COR-L47 (cell line): ENCODE measurements around the gene ELAVL2.

Experiments used
- DNase-seq: peaks from one replicate; lab custom pipeline; 2025; lab: John Stamatoyannopoulos, UW

The ELAVL2 gene

DNA sequence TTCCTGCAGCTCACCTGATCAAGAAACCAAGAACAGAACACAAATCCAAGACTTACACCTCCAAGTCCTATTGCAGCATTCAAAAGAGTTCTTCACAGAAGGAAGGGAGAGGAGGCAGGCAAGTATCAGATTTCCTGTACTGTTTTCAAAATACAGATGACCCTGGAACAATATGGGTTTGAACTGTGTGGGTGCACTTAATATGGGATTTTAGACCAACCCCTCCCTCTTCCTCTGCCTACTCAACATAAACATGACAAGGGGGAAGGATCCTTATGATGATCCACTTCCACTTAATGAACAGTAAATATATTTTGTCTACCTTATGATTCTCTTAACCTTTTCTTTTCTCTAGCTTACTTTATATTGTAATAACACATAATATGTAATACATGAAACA is 104.6 kb downstream of the ELAVL2 start:
- DNase-seq: no peak

DNA sequence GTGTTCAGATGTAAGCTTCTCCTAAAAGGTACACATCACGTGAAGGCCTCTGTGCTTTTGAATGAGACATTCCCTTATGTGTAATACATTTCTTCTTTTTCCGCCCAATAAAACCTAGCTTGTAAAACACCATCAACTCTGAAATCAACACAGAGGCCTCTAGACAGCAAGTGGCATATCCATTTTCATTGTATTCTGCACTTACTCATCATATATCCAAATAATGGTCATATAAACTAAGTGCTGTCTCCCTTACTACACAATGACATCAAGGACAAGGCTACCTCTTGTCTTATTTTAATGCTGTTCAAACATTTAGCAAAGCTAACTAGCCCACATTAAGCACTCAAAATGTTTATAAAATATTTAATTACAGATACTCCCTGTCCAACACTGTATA is 108.5 kb downstream of the ELAVL2 start:
- no peak for DNase-seq

DNA sequence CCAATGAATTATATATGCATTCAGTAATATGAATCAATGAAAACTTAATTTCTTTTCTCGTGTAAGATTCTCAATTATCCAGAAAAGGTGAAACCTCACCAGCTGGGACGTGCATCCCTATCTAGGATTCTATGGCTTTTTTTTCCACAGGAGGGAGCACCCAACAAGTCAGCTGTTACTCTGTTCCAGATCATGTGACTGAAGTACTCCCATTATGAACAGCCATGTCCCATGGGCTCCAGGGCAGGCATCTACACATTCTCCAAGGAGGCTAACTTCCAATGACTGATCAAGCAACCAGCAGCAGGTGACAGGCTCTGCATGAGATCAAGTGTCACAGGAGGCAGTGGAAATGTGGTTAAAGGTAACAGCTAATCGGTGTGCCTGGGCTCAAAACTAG is 118.8 kb downstream of the ELAVL2 start:
- DNase-seq: no peak

DNA sequence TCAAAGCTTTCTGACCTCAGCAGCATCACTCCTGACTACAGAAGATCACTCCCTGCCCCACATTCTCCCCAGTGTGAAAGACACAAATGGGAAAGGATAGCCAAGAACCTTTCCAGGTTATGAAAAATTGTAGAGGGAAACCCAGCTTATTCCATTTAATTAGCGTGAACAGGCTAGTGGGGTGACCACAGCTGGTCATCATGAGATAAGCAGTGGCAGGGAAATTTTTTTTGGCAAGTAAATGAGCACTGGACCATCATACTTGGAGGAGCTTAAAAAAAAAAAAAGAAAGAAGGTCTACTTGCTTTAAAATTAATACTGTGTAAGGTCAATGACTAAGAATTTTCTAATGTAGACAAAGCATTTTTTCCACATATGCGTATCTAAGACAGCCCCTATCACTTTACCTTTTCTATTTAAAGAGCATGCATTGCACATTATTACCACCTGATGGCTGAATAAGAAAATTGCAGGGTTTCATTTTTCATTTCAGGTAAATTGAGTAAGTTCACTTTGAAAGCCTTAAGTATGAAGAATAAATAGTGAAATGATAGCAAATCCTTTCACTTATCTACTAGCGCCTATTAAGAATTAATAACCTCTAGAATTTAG is 123.6 kb downstream of the ELAVL2 start:
- no peak for DNase-seq

DNA sequence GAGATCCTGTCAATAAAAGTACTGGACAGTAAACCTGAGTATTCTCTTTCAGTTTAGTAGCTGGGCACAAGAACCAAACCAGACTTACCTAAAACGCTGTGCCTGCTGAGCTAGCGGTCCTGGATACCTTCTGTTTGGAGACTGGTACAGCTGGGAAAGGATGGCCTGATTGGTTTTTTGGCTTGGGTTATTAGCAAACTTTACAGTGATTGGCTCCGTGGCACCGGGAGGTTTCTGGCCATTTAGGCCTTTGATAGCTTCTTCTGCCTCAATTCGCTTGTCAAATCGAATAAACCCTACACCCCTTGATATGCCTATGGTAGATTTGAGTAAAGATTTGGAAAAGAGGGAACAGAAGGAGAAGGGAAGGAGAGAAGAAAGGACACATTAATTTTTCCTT is 124.7 kb downstream of the ELAVL2 start:
- no peak for DNase-seq

DNA sequence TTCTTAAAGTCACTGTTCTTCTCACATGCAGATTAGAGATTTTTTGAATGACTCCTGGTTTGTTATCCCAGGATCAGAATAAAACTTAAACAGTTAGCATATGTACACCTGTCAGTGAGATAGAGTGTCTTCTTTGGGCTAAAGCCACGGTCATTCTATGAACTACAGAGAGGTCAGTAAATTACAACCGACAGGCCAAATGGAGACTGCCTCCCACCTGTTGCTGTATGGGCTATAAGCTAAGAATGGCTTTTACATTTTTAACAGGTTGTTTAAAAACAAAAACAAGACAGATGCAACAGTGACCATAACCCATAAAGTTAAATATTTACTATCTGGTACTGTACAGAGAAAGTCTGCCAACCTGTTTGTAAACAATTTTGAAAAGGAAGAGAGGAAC is 125.7 kb downstream of the ELAVL2 start:
- no peak for DNase-seq

DNA sequence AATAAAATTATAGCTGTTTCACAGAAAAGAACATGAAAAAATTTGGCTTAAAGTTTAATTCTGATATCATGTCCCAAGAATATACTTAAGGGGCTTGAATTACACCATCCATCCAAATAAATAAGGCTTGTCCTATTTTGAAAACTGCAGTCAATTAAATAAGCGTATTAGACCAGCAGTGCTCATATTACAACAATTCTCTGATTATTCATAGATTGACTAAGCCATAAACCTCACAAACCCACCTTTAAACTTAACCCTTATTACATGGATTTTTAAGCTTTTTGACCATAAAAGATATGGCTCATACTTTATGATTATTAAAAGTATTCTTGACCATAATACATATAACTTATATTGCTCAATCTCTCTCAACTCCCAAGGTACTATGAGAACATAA is 127.9 kb downstream of the ELAVL2 start:
- DNase-seq: no peak

DNA sequence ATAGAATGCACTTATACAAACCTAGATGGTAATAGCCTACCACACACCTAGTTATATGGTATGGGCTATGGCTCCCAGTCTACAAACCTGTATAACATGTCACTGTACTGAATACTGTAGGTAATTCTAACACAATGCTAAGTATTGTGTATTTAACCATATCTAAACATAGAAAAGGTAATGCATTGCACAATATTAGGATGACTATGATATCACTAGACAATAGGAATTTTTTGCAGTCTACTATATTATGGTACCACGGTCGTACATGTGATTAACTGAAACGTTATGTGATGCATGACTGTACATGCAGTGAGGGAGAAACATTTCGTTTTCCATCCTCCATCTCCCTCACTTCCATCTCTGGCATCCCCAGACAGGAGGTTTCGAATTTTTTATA is 130.5 kb downstream of the ELAVL2 start:
- DNase-seq: no peak

DNA sequence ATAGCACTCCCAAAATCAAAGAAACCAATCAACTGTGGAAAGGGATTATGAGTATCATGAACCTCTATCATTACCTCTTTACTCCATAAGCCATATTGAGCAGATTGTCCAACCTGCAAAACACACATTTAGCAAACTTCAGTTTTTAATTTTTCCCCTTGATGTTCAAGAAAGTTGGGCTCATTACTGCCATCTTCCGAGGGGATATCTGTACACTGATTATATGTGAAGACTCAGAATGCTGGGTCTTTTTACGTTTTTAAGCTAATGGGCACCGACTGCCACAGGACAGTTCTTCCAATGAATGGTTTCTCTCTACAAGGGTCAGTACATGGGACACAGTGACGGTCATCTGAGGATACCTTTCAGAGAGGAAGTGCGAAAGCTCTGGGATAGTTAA is 132.7 kb downstream of the ELAVL2 start:
- DNase-seq: no peak

DNA sequence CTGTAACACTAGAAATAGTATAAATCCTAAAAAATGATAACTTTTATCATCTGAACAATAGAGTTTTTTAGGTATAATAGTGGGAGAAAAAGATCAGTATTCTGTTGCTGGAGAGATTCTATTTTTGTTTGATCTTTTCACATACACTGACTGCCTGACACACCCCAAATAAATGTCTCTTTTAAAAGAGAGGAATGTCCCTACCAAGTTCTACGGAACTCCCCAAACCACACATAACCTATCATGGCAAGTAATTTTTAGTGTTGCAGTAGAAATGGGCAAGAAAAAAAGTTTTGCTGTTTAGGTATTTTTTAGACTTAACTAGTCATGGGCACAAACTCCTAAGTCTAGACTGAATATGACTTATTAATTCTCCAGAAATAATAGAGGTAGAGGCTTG is 139.1 kb downstream of the ELAVL2 start:
- no peak for DNase-seq

DNA sequence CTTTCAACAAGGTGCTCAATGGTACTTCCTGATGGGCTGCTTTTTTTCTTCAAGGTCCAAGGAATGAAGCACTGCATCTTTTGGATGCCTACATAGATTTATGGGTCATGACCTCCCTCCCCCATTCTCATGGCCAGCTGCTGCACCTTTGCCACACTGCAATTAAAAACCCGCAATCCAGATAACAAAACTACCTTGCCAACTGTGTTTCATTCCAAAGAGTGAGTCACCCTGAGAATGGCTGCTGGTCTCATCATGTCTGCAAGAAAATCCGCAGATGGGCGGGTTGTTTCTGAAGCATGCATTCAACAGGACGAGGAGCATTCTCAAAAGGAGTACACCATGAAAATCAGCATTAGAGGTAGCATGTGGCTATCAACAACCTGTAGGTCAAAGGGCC is 139.8 kb downstream of the ELAVL2 start:
- no peak for DNase-seq

DNA sequence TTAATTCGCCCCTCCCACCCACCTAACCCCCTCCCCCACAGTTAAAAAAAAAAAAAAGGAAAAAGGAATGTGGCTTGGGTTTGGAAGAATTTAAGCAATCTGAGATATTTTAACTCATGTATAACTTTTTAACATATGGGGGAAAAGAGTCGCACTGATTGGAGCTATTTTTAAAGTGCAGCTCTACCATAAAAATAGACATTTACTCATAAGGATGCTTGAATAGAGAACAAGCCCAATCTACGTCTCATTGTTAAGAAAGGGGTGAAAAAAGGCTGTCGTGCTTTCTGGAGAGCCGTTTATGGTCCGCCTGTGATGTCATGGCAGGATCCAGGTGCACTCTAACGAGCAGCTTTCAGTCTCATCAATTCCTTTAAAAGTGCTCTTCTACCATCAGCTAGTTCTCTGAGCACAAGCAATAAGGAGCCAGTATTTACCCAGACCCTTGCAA is 142.4 kb downstream of the ELAVL2 start:
- DNase-seq: no peak

DNA sequence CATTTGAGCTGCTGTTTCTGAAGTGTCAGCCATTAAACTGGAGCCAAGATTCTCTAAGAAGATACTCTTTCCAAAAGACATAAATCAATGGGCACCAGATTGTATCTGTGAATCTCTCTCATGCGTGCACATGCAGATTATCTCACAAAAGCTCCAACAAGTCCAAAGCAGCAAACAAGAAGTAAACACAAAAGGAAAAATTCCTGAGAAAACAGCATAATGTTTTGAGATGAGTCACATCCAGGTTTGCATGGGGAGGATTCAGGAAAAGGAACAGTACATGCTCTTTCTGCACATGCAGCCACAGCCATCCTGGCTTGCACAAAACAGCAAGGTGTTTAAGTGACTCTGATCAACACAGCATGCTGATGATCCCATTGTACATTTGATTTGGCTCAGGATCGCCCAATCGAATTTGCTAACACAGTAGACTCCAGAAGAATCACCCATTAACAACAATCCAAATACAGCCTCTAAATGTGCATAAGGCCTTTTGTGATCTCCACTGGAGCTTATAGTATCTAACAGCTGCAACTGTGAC is 143.1 kb downstream of the ELAVL2 start:
- DNase-seq: peak; percentile 39

DNA sequence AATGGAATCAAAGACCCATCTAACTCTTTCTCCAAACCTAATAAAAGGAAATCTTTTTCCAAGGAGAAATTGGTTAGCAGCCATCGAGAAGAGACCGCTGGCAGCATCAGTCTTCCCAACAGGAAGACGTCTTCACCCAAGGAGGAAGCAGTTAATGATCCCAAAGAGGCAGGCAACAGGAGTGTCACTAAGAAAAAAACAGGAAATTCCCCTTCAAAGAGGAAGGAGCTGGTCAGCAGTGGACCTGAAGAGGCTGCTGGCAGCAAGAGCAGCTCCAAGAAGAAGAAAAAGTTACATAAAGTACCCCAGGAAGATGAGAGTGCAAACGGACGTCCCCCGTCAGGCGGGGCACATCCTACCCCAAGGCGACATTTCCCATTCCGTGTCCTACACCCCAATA is 143.7 kb downstream of the ELAVL2 start:
- no peak for DNase-seq

DNA sequence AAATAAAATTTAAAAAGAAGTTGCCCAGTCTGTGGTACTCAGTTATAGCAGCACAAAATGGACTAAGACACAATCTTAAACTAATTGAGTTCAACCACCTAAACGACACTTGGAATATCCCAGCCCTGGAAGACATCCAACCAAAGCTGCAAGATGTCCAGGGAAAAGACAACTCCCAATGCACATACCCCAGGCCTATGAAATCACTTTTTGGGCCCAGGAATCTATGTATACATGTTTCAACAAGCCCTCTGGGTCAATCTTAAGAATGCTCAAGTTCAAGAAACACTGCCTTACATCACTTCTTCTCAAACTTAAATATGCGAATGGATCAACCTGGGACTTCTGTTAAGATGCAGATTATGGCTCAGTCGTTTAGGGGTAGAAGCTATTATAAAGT is 148.6 kb downstream of the ELAVL2 start:
- no peak for DNase-seq

DNA sequence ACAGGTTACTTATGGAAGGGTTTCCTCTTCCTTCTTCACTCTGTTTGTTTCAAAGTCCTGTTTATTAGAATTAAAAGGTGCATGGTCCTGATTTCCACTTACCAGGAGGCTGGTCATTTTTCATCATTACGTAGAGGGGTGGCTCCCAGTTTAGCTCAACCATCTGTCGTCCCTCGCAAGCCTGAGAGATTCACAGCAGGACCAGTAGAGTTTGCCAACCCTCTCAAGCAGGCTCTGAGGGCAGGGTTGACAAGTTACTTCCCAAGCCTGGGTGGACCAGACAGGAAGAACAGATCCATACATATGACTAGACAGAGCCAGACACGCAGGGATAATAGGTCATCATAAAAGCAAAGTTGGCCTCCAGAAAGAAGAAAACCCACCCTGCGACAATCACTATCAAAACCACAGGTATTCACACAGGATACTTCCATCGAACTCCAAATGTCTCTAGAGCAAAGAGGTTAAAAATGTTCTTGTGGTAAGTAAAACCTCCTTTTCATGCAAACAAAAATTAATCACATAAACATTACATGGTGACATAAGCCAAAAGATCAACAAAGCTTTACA is 151.9 kb downstream of the ELAVL2 start:
- no peak for DNase-seq

DNA sequence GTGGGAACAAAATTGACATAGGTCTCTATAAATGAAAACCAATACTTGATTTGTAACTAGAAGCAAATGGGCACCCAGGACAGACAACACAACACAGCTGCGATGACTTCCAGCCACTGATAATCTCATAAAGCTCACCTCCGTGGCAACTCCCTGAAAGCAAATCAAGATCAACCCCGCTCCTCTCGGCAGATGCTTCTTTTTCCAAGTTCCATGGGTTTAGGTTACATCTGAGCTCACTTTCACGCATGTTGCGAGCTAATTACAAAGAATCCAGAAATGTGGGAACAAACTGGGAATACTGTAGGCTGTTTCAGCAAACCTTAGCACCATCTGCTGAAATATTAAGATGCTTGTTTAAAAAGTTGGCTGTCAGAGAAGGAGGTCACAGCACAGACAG is 153.9 kb downstream of the ELAVL2 start:
- DNase-seq: no peak

DNA sequence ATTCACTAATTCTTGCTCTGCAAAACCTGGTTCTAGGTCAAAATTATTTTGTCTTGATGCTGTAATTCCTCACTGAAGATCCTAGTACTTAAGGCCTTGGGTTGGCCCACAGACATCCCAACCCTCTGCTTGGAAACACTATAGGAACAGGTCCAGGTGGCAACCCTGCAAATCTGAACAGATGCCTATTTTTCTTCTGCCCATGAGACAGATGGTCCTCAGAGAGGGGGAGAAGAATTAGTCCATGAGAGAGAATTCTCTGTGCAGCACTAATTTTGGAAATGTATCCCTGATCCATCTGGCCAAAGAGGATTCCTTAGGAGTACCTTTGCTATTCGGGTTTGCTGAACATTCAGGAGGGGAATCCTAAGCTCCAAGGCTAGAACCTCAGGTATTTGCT is 156.3 kb downstream of the ELAVL2 start:
- no peak for DNase-seq

DNA sequence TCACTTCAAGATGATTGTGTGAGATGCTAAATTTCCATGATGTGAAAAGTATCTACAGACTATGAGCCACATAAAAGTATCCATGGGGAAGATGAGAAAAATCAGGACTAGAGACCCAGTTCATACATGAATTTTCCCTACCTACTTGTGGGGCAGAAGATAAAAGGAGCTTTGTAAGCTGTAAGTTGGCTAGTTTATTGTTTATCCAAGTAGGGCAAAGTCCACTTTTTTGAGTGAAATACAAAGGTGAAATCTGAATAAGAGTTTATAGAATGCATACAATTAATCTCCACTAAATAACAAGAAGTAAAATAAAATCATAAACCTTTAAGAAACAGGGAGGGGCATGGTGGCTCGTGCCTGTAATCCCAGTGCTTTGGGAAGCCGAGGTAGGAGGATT is 160.4 kb downstream of the ELAVL2 start:
- DNase-seq: no peak

DNA sequence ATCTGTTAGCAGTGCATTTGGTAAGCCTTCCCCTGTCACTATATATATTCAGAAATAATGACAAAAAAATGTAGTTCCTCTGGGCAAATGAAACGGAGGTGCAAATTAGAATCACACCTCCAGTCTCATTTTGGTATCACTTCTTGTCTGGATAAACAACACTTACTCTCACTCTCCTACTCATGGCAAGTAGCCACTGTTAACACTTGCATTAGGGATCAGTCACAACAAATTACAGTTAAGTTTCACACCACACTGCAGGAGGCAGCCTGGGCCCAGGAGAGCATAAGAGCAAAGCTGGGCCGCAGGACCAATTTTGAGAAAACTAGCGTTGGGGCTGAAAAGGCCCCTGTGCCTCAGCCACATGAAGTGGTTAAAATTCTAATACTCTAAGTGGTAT is 161.0 kb downstream of the ELAVL2 start:
- DNase-seq: no peak

DNA sequence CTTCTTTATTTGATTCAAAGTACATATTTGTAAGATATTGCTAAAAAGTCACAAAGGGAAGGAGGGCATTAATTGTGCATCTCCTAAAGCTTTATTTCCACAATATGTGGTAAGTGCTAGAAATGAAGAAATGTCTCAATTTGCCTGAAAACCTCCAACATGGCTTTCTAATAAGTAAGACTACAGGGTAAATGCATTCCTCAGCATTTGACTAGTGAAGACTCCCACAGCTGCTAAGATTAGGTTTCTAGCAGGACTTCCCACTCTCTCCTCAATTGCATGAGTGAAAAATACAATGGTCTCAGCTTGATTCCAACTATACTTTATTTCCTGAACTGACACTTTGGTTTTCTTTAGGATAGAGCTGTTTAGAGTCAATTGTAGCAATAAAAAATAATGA is 162.1 kb downstream of the ELAVL2 start:
- DNase-seq: no peak

DNA sequence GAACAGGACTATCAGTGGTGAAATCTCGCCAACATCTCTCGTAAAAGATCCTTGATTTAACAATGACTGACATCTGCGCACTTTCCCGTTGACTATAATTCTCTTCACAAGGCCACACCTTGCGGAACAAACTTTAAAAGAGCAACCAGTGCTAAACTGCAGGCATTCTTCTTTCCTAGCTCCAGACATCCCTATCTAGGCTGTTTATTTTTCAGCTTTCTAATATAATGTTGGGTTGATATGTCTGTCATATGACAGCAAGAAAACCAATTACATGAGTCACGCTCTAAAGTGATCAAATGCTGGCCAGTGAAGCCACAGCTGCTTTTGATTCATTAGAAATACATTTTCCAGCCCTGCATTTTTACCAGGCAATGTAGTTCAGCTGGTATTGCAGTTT is 162.5 kb downstream of the ELAVL2 start:
- DNase-seq: no peak

DNA sequence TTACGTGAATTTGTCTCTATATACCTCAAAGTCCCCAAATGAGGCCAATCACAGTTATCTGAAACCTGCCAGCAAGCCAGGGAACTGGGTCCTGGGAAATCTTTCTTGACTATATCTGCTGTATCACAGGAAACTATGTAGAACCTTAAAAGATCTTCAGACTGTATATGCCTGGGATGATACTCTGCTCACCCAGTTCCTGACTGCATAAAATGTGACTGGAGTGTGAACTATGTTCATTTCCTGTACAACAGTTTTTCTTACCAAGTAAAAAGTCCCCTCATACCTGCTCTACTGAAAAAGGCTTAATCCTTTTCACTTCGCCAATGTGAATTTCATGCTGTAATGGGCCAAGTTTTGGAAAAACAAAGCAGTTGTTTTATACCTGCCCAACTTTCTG is 162.9 kb downstream of the ELAVL2 start:
- no peak for DNase-seq

DNA sequence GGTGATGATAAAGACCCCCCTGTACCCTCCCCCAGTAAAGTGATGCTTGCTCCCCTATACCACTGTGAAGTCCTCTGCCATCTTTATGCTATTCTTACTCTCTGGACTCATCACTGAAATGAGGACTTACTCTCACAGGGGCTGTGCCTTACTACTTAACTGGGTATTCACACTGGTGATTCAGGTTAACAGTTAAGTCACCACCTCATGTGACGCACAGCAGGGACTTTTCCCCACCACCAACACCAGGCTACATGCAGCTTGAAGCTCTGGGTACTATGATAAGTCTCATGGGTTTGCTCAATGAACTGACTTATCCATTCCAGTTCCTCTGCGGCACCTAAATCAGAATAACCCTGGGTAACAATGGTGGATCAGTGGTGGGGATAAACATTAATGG is 163.7 kb downstream of the ELAVL2 start:
- no peak for DNase-seq
